Measurements from ENCODE around the gene PPP1R10. TPM values are rescaled to one million over a fixed set of nuclear protein-coding genes. Genes with fewer than 3 reads are reported as not detected.
A peak's percentile ranks its signal among the peaks of the same experiment; 100 is the strongest.

Gene PPP1R10
- total RNA-seq, 1 experiment from 2014 or later: 69.5 TPM

DNA sequence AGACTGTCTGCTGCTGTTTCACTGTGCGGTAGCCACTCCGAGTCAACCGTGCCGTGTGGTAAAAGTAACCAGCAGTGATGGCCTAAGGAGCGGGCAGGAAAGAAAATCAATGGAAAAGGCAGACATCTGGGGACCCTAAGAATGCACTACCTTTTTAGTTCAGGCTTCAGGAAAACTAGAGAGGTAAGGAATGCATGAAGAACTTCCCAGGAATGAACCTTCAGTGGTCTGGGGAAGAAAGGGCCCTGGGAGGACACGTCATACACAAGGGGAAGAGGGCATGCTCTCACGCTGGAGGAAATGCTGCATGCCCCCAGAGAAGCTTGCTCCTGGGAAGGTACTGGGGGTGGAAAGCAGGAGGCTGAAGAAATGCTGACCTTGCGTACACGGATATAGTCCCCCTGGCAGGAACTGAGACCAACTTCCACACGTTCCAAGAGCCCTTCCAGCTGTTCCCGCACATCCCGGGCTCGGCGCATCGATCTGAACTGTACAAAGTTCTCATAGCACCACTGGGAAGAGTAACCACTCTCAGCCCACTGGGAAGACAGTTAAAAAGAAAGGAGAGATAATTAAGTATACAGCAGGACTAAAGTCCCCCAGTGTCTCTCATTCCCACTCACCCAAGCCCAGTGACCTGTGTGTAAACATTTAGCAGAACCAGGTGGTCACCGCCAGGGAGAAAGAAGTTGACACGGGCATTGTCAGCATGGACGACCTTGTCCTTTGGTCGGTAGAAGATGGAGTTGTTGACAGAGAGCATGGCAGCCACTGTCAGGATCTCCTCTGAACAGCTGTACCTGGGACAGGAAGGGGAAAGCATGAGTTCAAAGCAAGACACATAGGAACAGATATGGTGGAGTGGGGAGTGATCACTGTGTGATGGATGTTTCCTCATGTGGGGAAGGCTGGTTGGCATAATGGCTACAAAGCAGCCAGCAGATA, 38.0 kb upstream of the PPP1R10 start:
- H3K4me2 ChIP-seq: no peak overlapping the region
- CTCF ChIA-PET: no interaction called here
- no TSS peak for BruUV-seq (replicated peaks)

DNA sequence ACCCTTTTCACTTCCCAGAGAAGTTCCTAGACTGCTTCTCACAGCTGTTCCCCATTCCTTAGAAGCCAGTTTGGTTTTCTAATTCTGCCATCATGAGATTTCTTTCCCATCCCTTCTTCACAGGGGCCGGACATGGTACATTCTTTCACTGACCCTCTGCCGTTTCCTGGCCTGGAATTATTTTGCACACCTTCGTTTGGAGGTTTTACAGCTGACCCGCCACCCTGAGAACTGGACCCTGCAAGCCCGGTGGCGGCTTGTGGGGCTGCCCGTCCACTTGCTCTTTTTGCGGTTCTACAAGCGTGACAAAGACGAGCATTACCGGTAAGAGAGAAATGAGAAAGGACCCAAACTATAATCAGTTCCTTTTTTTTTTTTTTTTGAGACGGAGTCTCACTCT, 34.1 kb upstream of the PPP1R10 start:
- H3K27ac ChIP-seq: no peak overlapping the region
- H3K4me2 ChIP-seq: no peak overlapping the region
- H4K20me1 ChIP-seq (ENCODE audit: insufficient read depth): peaks cover 4% of the 10 kb centered on the region; the same call in 1 of the 2 replicates
- H3K36me3 ChIP-seq (ENCODE audit: low read depth): peaks cover 13% of the 10 kb centered on the region
- no peak overlapping the region for H3K4me3 ChIP-seq
- peaks cover 26% of the 10 kb centered on the region for H3K79me2 ChIP-seq (ENCODE audit: low read depth)
- H3K9me2 ChIP-seq (ENCODE audit: insufficient read depth): no peaks in the 10 kb centered on the region
- H3K4me1 ChIP-seq (replicated peaks; ENCODE audit: insufficient read depth): peaks cover 6% of the 10 kb centered on the region
- no peak for DNase-seq
- intact Hi-C loops (cut with micrococcal nuclease; ENCODE audit: unreplicated experiment): no loop called here
- no peak for TF ChIP-seq EZH2 (IDR thresholded peaks at IDR 0.05; ENCODE audit: low read depth)
- TF ChIP-seq, protein P1, sequence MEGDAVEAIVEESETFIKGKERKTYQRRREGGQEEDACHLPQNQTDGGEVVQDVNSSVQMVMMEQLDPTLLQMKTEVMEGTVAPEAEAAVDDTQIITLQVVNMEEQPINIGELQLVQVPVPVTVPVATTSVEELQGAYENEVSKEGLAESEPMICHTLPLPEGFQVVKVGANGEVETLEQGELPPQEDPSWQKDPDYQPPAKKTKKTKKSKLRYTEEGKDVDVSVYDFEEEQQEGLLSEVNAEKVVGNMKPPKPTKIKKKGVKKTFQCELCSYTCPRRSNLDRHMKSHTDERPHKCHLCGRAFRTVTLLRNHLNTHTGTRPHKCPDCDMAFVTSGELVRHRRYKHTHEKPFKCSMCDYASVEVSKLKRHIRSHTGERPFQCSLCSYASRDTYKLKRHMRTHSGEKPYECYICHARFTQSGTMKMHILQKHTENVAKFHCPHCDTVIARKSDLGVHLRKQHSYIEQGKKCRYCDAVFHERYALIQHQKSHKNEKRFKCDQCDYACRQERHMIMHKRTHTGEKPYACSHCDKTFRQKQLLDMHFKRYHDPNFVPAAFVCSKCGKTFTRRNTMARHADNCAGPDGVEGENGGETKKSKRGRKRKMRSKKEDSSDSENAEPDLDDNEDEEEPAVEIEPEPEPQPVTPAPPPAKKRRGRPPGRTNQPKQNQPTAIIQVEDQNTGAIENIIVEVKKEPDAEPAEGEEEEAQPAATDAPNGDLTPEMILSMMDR (conservative IDR thresholded peaks at IDR 0.05): no peak
- CTCF ChIA-PET: interaction anchor here (0.6 kb wide), 1 partner anchor 15 kb away, joined by 4 read pairs; no protein-coding TSS in a partner anchor
- no peaks in the 10 kb centered on the region for H3K27me3 ChIP-seq (ENCODE audit: insufficient read depth, low read depth)
- no TSS peak for BruUV-seq (replicated peaks)
- H3K9me3 ChIP-seq (ENCODE audit: insufficient read depth, low read depth): no peaks in the 10 kb centered on the region
- peaks cover 28% of the 10 kb centered on the region; the same call in 1 of the 2 replicates for H3F3A ChIP-seq (ENCODE audit: insufficient read depth, low read depth)
- POLR2A ChIA-PET (ENCODE audit: unreplicated experiment): no interaction called here
- H2AFZ ChIP-seq: no peak overlapping the region

More for the DNA sequence above, 38.0 kb upstream of the PPP1R10 start:
- no peak for TF ChIP-seq EZH2 (IDR thresholded peaks at IDR 0.05; ENCODE audit: low read depth)
- TF ChIP-seq, protein P1 (conservative IDR thresholded peaks at IDR 0.05): no peak
- POLR2A ChIA-PET (ENCODE audit: unreplicated experiment): no interaction called here
- DNase-seq: no peak
- H3K9me2 ChIP-seq (ENCODE audit: insufficient read depth): no peaks in the 10 kb centered on the region
- H3K4me3 ChIP-seq: no peak overlapping the region
- H3K27ac ChIP-seq: no peak overlapping the region
- H3F3A ChIP-seq (ENCODE audit: insufficient read depth, low read depth): peaks cover 24% of the 10 kb centered on the region; the same call in 1 of the 2 replicates
- H3K9me3 ChIP-seq (ENCODE audit: insufficient read depth, low read depth): no peaks in the 10 kb centered on the region
- no peaks in the 10 kb centered on the region for H3K4me1 ChIP-seq (replicated peaks; ENCODE audit: insufficient read depth)
- no peaks in the 10 kb centered on the region for H4K20me1 ChIP-seq (ENCODE audit: insufficient read depth)
- no peaks in the 10 kb centered on the region for H3K27me3 ChIP-seq (ENCODE audit: insufficient read depth, low read depth)
- H3K79me2 ChIP-seq (ENCODE audit: low read depth): no peaks in the 10 kb centered on the region
- intact Hi-C loops (cut with micrococcal nuclease; ENCODE audit: unreplicated experiment): no loop called here
- no peak overlapping the region for H2AFZ ChIP-seq
- peaks cover 18% of the 10 kb centered on the region for H3K36me3 ChIP-seq (ENCODE audit: low read depth)

DNA sequence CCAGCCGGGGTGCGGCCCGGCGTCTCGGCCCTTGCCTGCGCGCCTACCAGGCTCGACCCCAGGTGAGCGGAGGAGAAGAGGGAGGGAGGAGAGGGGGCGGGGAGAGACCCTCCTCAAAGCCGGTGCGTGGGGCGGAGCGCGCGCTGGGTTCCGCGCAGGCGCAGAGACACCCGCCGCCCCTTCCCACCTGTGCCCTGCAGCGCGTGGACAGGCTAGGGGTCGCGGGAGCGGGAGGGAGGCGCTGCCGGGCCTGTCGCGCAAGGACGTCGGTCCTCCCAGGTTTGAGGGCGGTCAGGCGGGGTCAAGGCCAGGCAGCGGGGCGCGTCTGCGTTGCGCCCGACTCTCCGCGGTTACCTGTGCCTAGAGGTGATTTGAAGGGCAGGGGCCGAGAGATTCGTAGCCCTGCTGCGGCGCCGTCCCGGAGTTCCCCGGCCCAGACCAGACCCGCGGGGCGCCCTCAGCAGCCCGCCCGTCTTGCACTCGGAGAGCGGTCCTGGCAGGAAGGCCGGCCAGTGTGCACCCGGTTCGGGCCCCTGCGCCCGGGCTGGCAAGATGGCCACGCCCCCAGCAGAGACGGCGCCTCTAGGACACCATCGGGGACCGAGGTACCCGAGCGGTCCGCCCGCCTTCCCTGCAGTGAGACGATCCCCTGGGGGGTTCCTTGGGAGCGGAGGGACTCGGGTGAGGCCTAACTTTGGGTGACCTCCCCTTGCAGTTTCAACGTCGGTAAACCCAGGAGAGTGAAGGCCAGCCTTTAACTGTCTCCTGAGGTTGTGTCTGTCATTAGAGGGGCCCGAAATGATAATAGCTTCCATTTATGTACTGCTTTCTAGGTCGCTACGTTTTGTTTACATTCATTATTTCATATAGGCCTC, 30.4 kb upstream of the PPP1R10 start:
- peaks cover 10% of the 10 kb centered on the region; the same call in 1 of the 2 replicates for H3K36me3 ChIP-seq (ENCODE audit: low read depth)
- peak overlapping the region; percentile 98 for H2AFZ ChIP-seq

More for the DNA sequence above, 30.4 kb upstream of the PPP1R10 start:
- Histone ChIP-seq H3K9me2 (ENCODE audit: insufficient read depth) (no peaks in the 10 kb centered on the region), H3K4me2 (peak overlapping the region; percentile 96), H3K79me2 (ENCODE audit: low read depth) (peaks cover 31% of the 10 kb centered on the region), H3K27ac (peak overlapping the region; percentile 39; the same call in 1 of the 2 replicates), H3K4me1 (replicated peaks; ENCODE audit: insufficient read depth) (peaks cover 8% of the 10 kb centered on the region), H3K9me3 (ENCODE audit: insufficient read depth, low read depth) (no peaks in the 10 kb centered on the region), H3F3A (ENCODE audit: insufficient read depth, low read depth) (peaks cover 23% of the 10 kb centered on the region; the same call in 1 of the 2 replicates), H3K4me3 (peak overlapping the region; percentile 91), H4K20me1 (ENCODE audit: insufficient read depth) (peaks cover 4% of the 10 kb centered on the region; the same call in 1 of the 2 replicates), H3K27me3 (ENCODE audit: insufficient read depth, low read depth) (no peaks in the 10 kb centered on the region)
- intact Hi-C loops (cut with micrococcal nuclease; ENCODE audit: unreplicated experiment): no loop called here
- ChIA-PET CTCF (no interaction called here), POLR2A (ENCODE audit: unreplicated experiment) (interaction anchor here (0.7 to 0.9 kb wide), 2 partner anchors 57 to 91 kb away, joined by 3 to 5 read pairs; no protein-coding TSS in a partner anchor)
- BruUV-seq (replicated peaks): TSS peak; percentile 41
- peak; percentile 43 to 78 for DNase-seq
- no peak for TF ChIP-seq EZH2 (IDR thresholded peaks at IDR 0.05; ENCODE audit: low read depth)
- TF ChIP-seq, protein P1 (conservative IDR thresholded peaks at IDR 0.05): no peak

All from PC-9 (cell line).